GM12878 (cell line): ENCODE data around the gene CD2BP2.

ENCODE experiments used
- BMI1 ChIP-seq: fragments of 450-650 bp; IDR thresholded peaks from 2 replicates; pipeline ENCODE4 v1.6.1; 2016; ENCODE audit warnings: mild to moderate bottlenecking, moderate library complexity, borderline replicate concordance
- CREB1 ChIP-seq: IDR thresholded peaks from 2 replicates; pipeline ENCODE4 v1.6.1; 2012; ENCODE audit warnings: low read depth, mild to moderate bottlenecking, inconsistent platforms
- CTCF ChIP-seq, 3 experiments: IDR thresholded peaks in 2 of 3; conservative IDR thresholded peaks in 1 of 3; 2 replicates each; pipeline ENCODE4 v1.5.1; 2011; ENCODE audit warnings: low read depth in 3 of 3, low read length in 3 of 3, mild to moderate bottlenecking in 3 of 3, control low read depth in 2 of 3, moderate library complexity in 2 of 3, inconsistent platforms in 1 of 3, mixed read lengths in 1 of 3; ENCODE audit not compliant: control insufficient read depth in 2 of 3, insufficient read depth in 1 of 3; ENCODE audit errors: extremely low read depth in 1 of 3
- YY1 ChIP-seq: IDR thresholded peaks from 2 replicates; pipeline ENCODE4 v1.6.1; 2011; ENCODE audit warnings: low read depth, mild to moderate bottlenecking, low read length
- ZNF217 ChIP-seq: fragments of 450-650 bp; IDR thresholded peaks from 2 replicates; pipeline ENCODE4 v1.6.1; 2017; ENCODE audit warnings: antibody characterized with exemption, mild to moderate bottlenecking
- ZZZ3 ChIP-seq: IDR thresholded peaks from 2 replicates; pipeline ENCODE4 v1.6.1; 2011; ENCODE audit warnings: low read depth; ENCODE audit not compliant: control insufficient read depth, insufficient read length
- TF ChIP-seq, protein P1 (sequence below): IDR thresholded peaks from 2 replicates; pipeline ENCODE4 v1.6.1; 2012; ENCODE audit warnings: mild to moderate bottlenecking, low read depth, low read length
- TF ChIP-seq, protein P2 (sequence below): IDR thresholded peaks from 2 replicates; pipeline ENCODE4 v1.6.1; 2012; ENCODE audit warnings: low read depth, low read length, improper control_type of control experiment

- TF ChIP-seq, protein P1, sequence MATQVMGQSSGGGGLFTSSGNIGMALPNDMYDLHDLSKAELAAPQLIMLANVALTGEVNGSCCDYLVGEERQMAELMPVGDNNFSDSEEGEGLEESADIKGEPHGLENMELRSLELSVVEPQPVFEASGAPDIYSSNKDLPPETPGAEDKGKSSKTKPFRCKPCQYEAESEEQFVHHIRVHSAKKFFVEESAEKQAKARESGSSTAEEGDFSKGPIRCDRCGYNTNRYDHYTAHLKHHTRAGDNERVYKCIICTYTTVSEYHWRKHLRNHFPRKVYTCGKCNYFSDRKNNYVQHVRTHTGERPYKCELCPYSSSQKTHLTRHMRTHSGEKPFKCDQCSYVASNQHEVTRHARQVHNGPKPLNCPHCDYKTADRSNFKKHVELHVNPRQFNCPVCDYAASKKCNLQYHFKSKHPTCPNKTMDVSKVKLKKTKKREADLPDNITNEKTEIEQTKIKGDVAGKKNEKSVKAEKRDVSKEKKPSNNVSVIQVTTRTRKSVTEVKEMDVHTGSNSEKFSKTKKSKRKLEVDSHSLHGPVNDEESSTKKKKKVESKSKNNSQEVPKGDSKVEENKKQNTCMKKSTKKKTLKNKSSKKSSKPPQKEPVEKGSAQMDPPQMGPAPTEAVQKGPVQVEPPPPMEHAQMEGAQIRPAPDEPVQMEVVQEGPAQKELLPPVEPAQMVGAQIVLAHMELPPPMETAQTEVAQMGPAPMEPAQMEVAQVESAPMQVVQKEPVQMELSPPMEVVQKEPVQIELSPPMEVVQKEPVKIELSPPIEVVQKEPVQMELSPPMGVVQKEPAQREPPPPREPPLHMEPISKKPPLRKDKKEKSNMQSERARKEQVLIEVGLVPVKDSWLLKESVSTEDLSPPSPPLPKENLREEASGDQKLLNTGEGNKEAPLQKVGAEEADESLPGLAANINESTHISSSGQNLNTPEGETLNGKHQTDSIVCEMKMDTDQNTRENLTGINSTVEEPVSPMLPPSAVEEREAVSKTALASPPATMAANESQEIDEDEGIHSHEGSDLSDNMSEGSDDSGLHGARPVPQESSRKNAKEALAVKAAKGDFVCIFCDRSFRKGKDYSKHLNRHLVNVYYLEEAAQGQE: no peak
- TF ChIP-seq ZZZ3 (no peak), BMI1 (no peak), ZNF217 (no peak), CTCF (IDR thresholded peaks at IDR 0.05 in 2 of 3, conservative IDR thresholded peaks at IDR 0.05 in 1 of 3; ENCODE audit: control insufficient read depth in 2 of 3, extremely low read depth in 1 of 3, insufficient read depth in 1 of 3, low read depth in 3 of 3, low read length in 3 of 3) (no peak), YY1 (no peak), CREB1 (no peak)
- TF ChIP-seq, protein P2, sequence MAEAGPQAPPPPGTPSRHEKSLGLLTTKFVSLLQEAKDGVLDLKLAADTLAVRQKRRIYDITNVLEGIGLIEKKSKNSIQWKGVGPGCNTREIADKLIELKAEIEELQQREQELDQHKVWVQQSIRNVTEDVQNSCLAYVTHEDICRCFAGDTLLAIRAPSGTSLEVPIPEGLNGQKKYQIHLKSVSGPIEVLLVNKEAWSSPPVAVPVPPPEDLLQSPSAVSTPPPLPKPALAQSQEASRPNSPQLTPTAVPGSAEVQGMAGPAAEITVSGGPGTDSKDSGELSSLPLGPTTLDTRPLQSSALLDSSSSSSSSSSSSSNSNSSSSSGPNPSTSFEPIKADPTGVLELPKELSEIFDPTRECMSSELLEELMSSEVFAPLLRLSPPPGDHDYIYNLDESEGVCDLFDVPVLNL: no peak
These were observed 6.2 kb downstream of the CD2BP2 start for GRCh38 chr16:30348929-30349328.
